CD4-positive, alpha-beta T cell (primary cell): ENCODE results near the gene EPHA4. TPM values are rescaled to one million over a fixed set of nuclear protein-coding genes. Genes with fewer than 3 reads are reported as not detected.

Experiments used
- ATAC-seq: fragments of 200-7000 bp; cut with Tn5 transposase; one replicate; pipeline ENCODE4 v1.10.0; 2022; ENCODE audit warnings: mild to moderate bottlenecking; ENCODE audit not compliant: poor library complexity
- CTCF ChIA-PET: fragments of 350-600 bp; sonication (Branson Sonifier 250); formaldehyde crosslinking; loops from one replicate; lab custom pipeline; 2021; ENCODE audit warnings: antibody characterized with exemption, inconsistent platforms; lab: Charles Lee
- POLR2A ChIA-PET: fragments of 350-600 bp; sonication (Branson Sonifier 250); formaldehyde crosslinking; loops from one replicate; lab custom pipeline; 2021; ENCODE audit warnings: antibody characterized with exemption, inconsistent platforms; lab: Charles Lee
- DNase-seq, 14 experiments: peaks; one replicate each; pipeline ENCODE4 v3.0.0-alpha.2; 2013 to 2020; ENCODE audit warnings: mixed read lengths in 2 of 14
- H3K27ac ChIP-seq, 2 donors: one replicate each; pipeline versions ENCODE4 v1.5.1 to v1.7.0; 2013; ENCODE audit warnings: low read length in 2 of 2, low read depth in 1 of 2, mild to moderate bottlenecking in 1 of 2
- H3K27me3 ChIP-seq, 2 experiments: 1 replicate in 1 of 2; 2 replicates in 1 of 2; pipeline versions ENCODE4 v1.6.1 to v1.7.0; 2013; ENCODE audit warnings: low read length in 2 of 2, control low read depth in 1 of 2, mild to moderate bottlenecking in 1 of 2, moderate library complexity in 1 of 2; ENCODE audit not compliant: insufficient read depth in 2 of 2, control insufficient read depth in 1 of 2
- H3K36me3 ChIP-seq: one replicate; pipeline ENCODE4 v1.6.1; 2013; ENCODE audit warnings: low read length, control low read depth; ENCODE audit not compliant: insufficient read depth
- H3K4me1 ChIP-seq: one replicate; pipeline ENCODE4 v1.6.1; 2013; ENCODE audit warnings: low read length, control low read depth; ENCODE audit not compliant: insufficient read depth
- H3K4me3 ChIP-seq: one replicate; pipeline ENCODE4 v1.5.1; 2013; ENCODE audit warnings: mild to moderate bottlenecking, low read length, moderate library complexity
- H3K9me3 ChIP-seq, 2 experiments: 1 replicate in 1 of 2; 2 replicates in 1 of 2; pipeline versions ENCODE4 v1.6.1 to v1.7.0; 2013; ENCODE audit warnings: low read length in 2 of 2, mild to moderate bottlenecking in 2 of 2, control low read depth in 1 of 2, moderate library complexity in 1 of 2; ENCODE audit not compliant: control insufficient read depth in 1 of 2, insufficient read depth in 1 of 2
- H3K27ac Mint-ChIP-seq: one replicate; pipeline ENCODE4 v1.8.0; 2020; ENCODE audit warnings: mixed read lengths
- H3K27me3 Mint-ChIP-seq: one replicate; pipeline ENCODE4 v1.8.0; 2021; ENCODE audit warnings: mixed read lengths
- H3K36me3 Mint-ChIP-seq: one replicate; pipeline ENCODE4 v1.8.0; 2021; ENCODE audit warnings: low read depth, mixed read lengths
- H3K4me1 Mint-ChIP-seq: one replicate; pipeline ENCODE4 v1.8.0; 2021; ENCODE audit warnings: low read depth, mixed read lengths
- H3K4me3 Mint-ChIP-seq: one replicate; pipeline ENCODE4 v1.8.0; 2020; ENCODE audit warnings: mild to moderate bottlenecking, mixed read lengths
- H3K9me3 Mint-ChIP-seq: one replicate; pipeline ENCODE4 v1.8.0; 2020; ENCODE audit warnings: mixed read lengths
- intact Hi-C, 2 experiments: fragments of 100-400 bp; cut with DNase I in 1 of 2; cut with micrococcal nuclease in 1 of 2; formaldehyde crosslinking; loops; one replicate each; pipeline versions ENCODE4 v1.15.1 to v1.9.0; 2023 to 2025; cut with DNase I, micrococcal nuclease
- total RNA-seq, 174 experiments: library from RNA in 2 of 174; stranded (reverse) in 2 of 174; gene quantifications; one replicate each; pipeline ENCODE4 v1.2.3 and lab custom pipeline; 2021 to 2026
- TF ChIP-seq, protein P1 (sequence below): fragments of 200-600 bp; IDR thresholded peaks from one replicate; pipeline ENCODE4 v1.8.0; 2022; ENCODE audit warnings: antibody characterized with exemption, mild to moderate bottlenecking

The EPHA4 gene
- total RNA-seq, 2 experiments from 2014 or later = 85.7 to 86.5 TPM

DNA sequence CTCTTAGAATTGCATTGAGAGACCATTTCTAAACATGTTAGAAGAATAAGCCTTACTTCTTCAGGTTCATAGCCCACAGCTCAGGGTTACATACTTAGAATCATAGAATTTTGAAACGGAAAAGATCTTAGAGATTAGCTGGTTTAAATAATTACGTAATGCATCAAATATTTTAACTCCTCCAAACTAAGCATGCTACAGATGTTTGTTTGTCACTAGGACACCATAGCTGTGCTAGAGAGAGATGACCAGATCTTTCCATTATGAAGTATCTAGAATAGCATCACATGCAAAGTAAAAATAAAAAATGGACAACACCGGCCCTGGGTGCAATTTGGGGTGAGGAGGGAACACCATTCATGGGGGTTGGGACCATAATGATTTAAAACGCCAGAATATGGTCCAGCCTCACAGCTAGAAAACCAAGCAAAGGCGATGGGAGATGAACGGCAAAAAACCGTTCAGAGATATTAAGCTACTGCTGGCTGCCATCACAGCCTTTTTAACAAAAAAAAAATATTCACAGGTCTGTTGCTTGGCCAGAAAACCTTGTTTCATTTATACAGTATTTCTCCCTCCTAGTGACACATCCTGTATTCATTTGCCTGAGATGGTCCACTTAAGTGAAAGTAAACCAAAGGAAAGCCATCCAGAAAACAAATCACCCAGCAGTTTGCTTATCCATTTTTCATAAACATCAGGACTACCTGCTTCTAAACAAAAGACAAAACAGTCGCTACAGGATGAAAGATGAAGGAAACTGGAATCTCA, 94.2 kb downstream of the EPHA4 start:
- Histone ChIP-seq H3K27ac (no peak overlapping the region), H3K27me3 (no peaks in the 10 kb centered on the region), H3K36me3 (peaks cover 8% of the 10 kb centered on the region), H3K4me1 (no peaks in the 10 kb centered on the region), H3K9me3 (no peaks in the 10 kb centered on the region), H3K4me3 (no peak overlapping the region)
- Mint-ChIP-seq H3K27ac (no peak overlapping the region), H3K4me1 (no peaks in the 10 kb centered on the region), H3K4me3 (no peak overlapping the region), H3K27me3 (no peaks in the 10 kb centered on the region), H3K9me3 (no peaks in the 10 kb centered on the region), H3K36me3 (peaks cover 25% of the 10 kb centered on the region)
- intact Hi-C loops = no loop called here
- TF ChIP-seq, protein P1, sequence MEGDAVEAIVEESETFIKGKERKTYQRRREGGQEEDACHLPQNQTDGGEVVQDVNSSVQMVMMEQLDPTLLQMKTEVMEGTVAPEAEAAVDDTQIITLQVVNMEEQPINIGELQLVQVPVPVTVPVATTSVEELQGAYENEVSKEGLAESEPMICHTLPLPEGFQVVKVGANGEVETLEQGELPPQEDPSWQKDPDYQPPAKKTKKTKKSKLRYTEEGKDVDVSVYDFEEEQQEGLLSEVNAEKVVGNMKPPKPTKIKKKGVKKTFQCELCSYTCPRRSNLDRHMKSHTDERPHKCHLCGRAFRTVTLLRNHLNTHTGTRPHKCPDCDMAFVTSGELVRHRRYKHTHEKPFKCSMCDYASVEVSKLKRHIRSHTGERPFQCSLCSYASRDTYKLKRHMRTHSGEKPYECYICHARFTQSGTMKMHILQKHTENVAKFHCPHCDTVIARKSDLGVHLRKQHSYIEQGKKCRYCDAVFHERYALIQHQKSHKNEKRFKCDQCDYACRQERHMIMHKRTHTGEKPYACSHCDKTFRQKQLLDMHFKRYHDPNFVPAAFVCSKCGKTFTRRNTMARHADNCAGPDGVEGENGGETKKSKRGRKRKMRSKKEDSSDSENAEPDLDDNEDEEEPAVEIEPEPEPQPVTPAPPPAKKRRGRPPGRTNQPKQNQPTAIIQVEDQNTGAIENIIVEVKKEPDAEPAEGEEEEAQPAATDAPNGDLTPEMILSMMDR = no peak
- CTCF ChIA-PET = interaction anchor here (0.6 kb wide), 1 partner anchor 187 kb away, joined by 3 read pairs; no protein-coding TSS in a partner anchor
- DNase-seq = no peak
- ATAC-seq = no peak
- POLR2A ChIA-PET = interaction anchor here (0.6 kb wide), 1 partner anchor 30 kb away, joined by 3 read pairs; no protein-coding TSS in a partner anchor

DNA sequence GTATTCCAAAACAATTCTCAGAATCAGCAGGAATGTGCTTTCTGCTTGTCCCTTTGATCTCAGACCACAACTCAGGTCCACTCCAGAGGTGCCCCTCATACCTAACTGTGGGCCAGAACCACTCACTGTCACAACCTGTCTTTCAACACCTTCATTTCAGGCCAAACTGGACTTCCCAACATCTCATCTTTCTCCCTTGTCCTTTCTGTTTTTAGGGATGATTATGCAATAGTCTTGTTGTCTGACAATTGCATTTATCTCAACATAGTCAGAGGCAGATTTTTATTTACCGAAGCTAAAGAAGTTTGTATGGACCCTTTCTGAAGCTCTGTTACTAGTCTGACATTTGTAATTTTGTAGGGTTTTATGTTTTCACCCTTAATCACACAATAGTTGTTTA, 95.9 kb downstream of the EPHA4 start:
- peaks cover 4% of the 10 kb centered on the region for H3K36me3 ChIP-seq
- Mint-ChIP-seq H3K4me3 (no peak overlapping the region), H3K4me1 (no peaks in the 10 kb centered on the region), H3K36me3 (peaks cover 13% of the 10 kb centered on the region), H3K27me3 (no peaks in the 10 kb centered on the region), H3K9me3 (no peaks in the 10 kb centered on the region), H3K27ac (no peak overlapping the region)
- CTCF ChIA-PET = no interaction called here
- ATAC-seq (no peak), DNase-seq (no peak)
- H3K4me3 ChIP-seq = no peak overlapping the region
- no peaks in the 10 kb centered on the region for H3K27me3 ChIP-seq
- TF ChIP-seq, protein P1 = no peak
- no peaks in the 10 kb centered on the region for H3K4me1 ChIP-seq
- intact Hi-C loops = no loop called here
- H3K9me3 ChIP-seq = no peaks in the 10 kb centered on the region
- POLR2A ChIA-PET = interaction anchor here (1.1 to 1.9 kb wide), 2 partner anchors 42 to 97 kb away, joined by 3 to 4 read pairs; no protein-coding TSS in a partner anchor
- H3K27ac ChIP-seq = no peak overlapping the region

DNA sequence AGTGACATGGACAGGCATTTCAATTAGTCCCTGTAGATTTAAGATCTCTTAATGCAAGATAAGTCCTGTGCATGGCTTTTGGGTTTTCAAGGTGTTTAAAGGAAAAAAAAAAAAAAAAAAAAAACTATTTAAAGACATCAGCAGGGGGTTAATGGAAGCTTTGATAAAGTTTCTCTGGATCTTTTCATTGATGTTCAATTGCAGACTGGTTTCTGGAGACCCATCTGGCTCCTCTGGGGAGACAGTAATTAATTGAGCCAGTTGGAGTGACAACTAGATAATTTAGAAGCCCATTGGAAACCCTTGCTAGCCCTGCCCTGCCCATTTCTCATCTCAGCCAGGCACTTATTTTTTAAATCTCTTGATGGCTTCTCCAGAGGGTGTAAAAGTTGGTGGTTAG, 98.7 kb downstream of the EPHA4 start:
- peaks cover 10% of the 10 kb centered on the region for H3K4me1 Mint-ChIP-seq
- H3K27ac ChIP-seq = no peak overlapping the region
- ATAC-seq (no peak), DNase-seq (no peak)
- H3K36me3 ChIP-seq = no peaks in the 10 kb centered on the region
- H3K27ac Mint-ChIP-seq = peak overlapping the region; percentile 5
- ChIA-PET POLR2A (no interaction called here), CTCF (no interaction called here)
- H3K4me3 Mint-ChIP-seq = no peak overlapping the region
- H3K9me3 ChIP-seq = no peaks in the 10 kb centered on the region
- H3K27me3 ChIP-seq = no peaks in the 10 kb centered on the region
- H3K4me1 ChIP-seq = no peaks in the 10 kb centered on the region
- no peak overlapping the region for H3K4me3 ChIP-seq
- H3K9me3 Mint-ChIP-seq = no peaks in the 10 kb centered on the region
- TF ChIP-seq, protein P1 = no peak
- H3K36me3 Mint-ChIP-seq = peaks cover 10% of the 10 kb centered on the region
- H3K27me3 Mint-ChIP-seq = no peaks in the 10 kb centered on the region
- intact Hi-C loops = no loop called here
